Measurements from ENCODE around the gene PLAC8L1.

Gene PLAC8L1

GRCh38 chr5:146048994-146049703, 56.2 kb downstream of the PLAC8L1 start:
- Histone ChIP-seq H3K4me3 (ENCODE audit: low read length) (no peak overlapping the region), H3K36me3 (ENCODE audit: control insufficient read depth, insufficient read depth, low read length) (no peaks in the 10 kb centered on the region), H3K27me3 (ENCODE audit: control insufficient read depth, insufficient read depth, low read length) (no peaks in the 10 kb centered on the region), H3K9me3 (ENCODE audit: control insufficient read depth, insufficient read depth, low read length) (no peaks in the 10 kb centered on the region), H3K27ac (ENCODE audit: low read length) (no peak overlapping the region), H3K4me1 (ENCODE audit: control insufficient read depth, insufficient read depth, low read length) (0 out of 2 replicates have a peak, but pooled peaks cover 2% of the 10 kb centered on the region)
- DNase-seq (ENCODE audit: low read depth, low spot score), result no peak
- no CpG with 5 or more reads among the region's 15 CpGs for WGBS (ENCODE audit: insufficient coverage, insufficient read length)

GRCh38 chr5:146047396-146047795, 58.0 kb downstream of the PLAC8L1 start:
- DNase-seq (ENCODE audit: low read depth, low spot score), result no peak
- H3K4me1 ChIP-seq (ENCODE audit: control insufficient read depth, insufficient read depth, low read length), result 0 out of 2 replicates have a peak, but pooled peaks cover 2% of the 10 kb centered on the region
- no peak overlapping the region for H3K4me3 ChIP-seq (ENCODE audit: low read length)
- no peak overlapping the region for H3K27ac ChIP-seq (ENCODE audit: low read length)
- H3K9me3 ChIP-seq (ENCODE audit: control insufficient read depth, insufficient read depth, low read length), result no peaks in the 10 kb centered on the region
- H3K27me3 ChIP-seq (ENCODE audit: control insufficient read depth, insufficient read depth, low read length), result no peaks in the 10 kb centered on the region
- no CpG with 5 or more reads among the region's 4 CpGs for WGBS (ENCODE audit: insufficient coverage, insufficient read length)
- H3K36me3 ChIP-seq (ENCODE audit: control insufficient read depth, insufficient read depth, low read length), result no peaks in the 10 kb centered on the region

- no peak for DNase-seq (ENCODE audit: low read depth, low spot score)
- H3K9me3 ChIP-seq (ENCODE audit: control insufficient read depth, insufficient read depth, low read length), result no peaks in the 10 kb centered on the region
- no peaks in the 10 kb centered on the region for H3K36me3 ChIP-seq (ENCODE audit: control insufficient read depth, insufficient read depth, low read length)
- no CpG with 5 or more reads among the region's 4 CpGs for WGBS (ENCODE audit: insufficient coverage, insufficient read length)
- H3K27me3 ChIP-seq (ENCODE audit: control insufficient read depth, insufficient read depth, low read length), result no peaks in the 10 kb centered on the region
- H3K4me1 ChIP-seq (ENCODE audit: control insufficient read depth, insufficient read depth, low read length), result no peaks in the 10 kb centered on the region
- H3K4me3 ChIP-seq (ENCODE audit: low read length), result no peak overlapping the region
- no peak overlapping the region for H3K27ac ChIP-seq (ENCODE audit: low read length)
Observed at GRCh38 chr5:146043722-146044121, 61.7 kb downstream of the PLAC8L1 start.

- H3K36me3 ChIP-seq (ENCODE audit: control insufficient read depth, insufficient read depth, low read length), result no peaks in the 10 kb centered on the region
- no peaks in the 10 kb centered on the region for H3K27me3 ChIP-seq (ENCODE audit: control insufficient read depth, insufficient read depth, low read length)
- no peaks in the 10 kb centered on the region for H3K9me3 ChIP-seq (ENCODE audit: control insufficient read depth, insufficient read depth, low read length)
- WGBS (ENCODE audit: insufficient coverage, insufficient read length), result no CpG with 5 or more reads among the region's 5 CpGs
- no peak overlapping the region for H3K4me3 ChIP-seq (ENCODE audit: low read length)
- H3K27ac ChIP-seq (ENCODE audit: low read length), result no peak overlapping the region
- DNase-seq (ENCODE audit: low read depth, low spot score), result no peak
- no peaks in the 10 kb centered on the region for H3K4me1 ChIP-seq (ENCODE audit: control insufficient read depth, insufficient read depth, low read length)
Observed at GRCh38 chr5:146042628-146043279, 62.6 kb downstream of the PLAC8L1 start.

- Histone ChIP-seq H3K4me1 (ENCODE audit: control insufficient read depth, insufficient read depth, low read length) (no peaks in the 10 kb centered on the region), H3K9me3 (ENCODE audit: control insufficient read depth, insufficient read depth, low read length) (no peaks in the 10 kb centered on the region), H3K36me3 (ENCODE audit: control insufficient read depth, insufficient read depth, low read length) (no peaks in the 10 kb centered on the region), H3K4me3 (ENCODE audit: low read length) (no peak overlapping the region), H3K27ac (ENCODE audit: low read length) (no peak overlapping the region), H3K27me3 (ENCODE audit: control insufficient read depth, insufficient read depth, low read length) (no peaks in the 10 kb centered on the region)
- no CpG with 5 or more reads among the region's 10 CpGs for WGBS (ENCODE audit: insufficient coverage, insufficient read length)
- DNase-seq (ENCODE audit: low read depth, low spot score), result no peak
Observed at GRCh38 chr5:146041180-146041789, 64.1 kb downstream of the PLAC8L1 start.

GRCh38 chr5:146040527-146040926, 64.8 kb downstream of the PLAC8L1 start:
- Histone ChIP-seq H3K27ac (ENCODE audit: low read length) (no peak overlapping the region), H3K4me1 (ENCODE audit: control insufficient read depth, insufficient read depth, low read length) (no peaks in the 10 kb centered on the region), H3K27me3 (ENCODE audit: control insufficient read depth, insufficient read depth, low read length) (no peaks in the 10 kb centered on the region), H3K4me3 (ENCODE audit: low read length) (no peak overlapping the region), H3K9me3 (ENCODE audit: control insufficient read depth, insufficient read depth, low read length) (no peaks in the 10 kb centered on the region), H3K36me3 (ENCODE audit: control insufficient read depth, insufficient read depth, low read length) (no peaks in the 10 kb centered on the region)
- no CpG with 5 or more reads among the region's 3 CpGs for WGBS (ENCODE audit: insufficient coverage, insufficient read length)
- no peak for DNase-seq (ENCODE audit: low read depth, low spot score)

GRCh38 chr5:146039420-146039819, 66.0 kb downstream of the PLAC8L1 start:
- Histone ChIP-seq H3K27ac (ENCODE audit: low read length) (no peak overlapping the region), H3K4me1 (ENCODE audit: control insufficient read depth, insufficient read depth, low read length) (no peaks in the 10 kb centered on the region), H3K9me3 (ENCODE audit: control insufficient read depth, insufficient read depth, low read length) (no peaks in the 10 kb centered on the region), H3K4me3 (ENCODE audit: low read length) (no peak overlapping the region), H3K27me3 (ENCODE audit: control insufficient read depth, insufficient read depth, low read length) (no peaks in the 10 kb centered on the region), H3K36me3 (ENCODE audit: control insufficient read depth, insufficient read depth, low read length) (no peaks in the 10 kb centered on the region)
- no CpG with 5 or more reads among the region's 3 CpGs for WGBS (ENCODE audit: insufficient coverage, insufficient read length)
- no peak for DNase-seq (ENCODE audit: low read depth, low spot score)

- H3K27me3 ChIP-seq (ENCODE audit: control insufficient read depth, insufficient read depth, low read length), result no peaks in the 10 kb centered on the region
- no peak for DNase-seq (ENCODE audit: low read depth, low spot score)
- H3K27ac ChIP-seq (ENCODE audit: low read length), result no peak overlapping the region
- H3K9me3 ChIP-seq (ENCODE audit: control insufficient read depth, insufficient read depth, low read length), result no peaks in the 10 kb centered on the region
- WGBS (ENCODE audit: insufficient coverage, insufficient read length), result no CpG with 5 or more reads among the region's 4 CpGs
- no peaks in the 10 kb centered on the region for H3K36me3 ChIP-seq (ENCODE audit: control insufficient read depth, insufficient read depth, low read length)
- no peaks in the 10 kb centered on the region for H3K4me1 ChIP-seq (ENCODE audit: control insufficient read depth, insufficient read depth, low read length)
- H3K4me3 ChIP-seq (ENCODE audit: low read length), result no peak overlapping the region
Observed at GRCh38 chr5:146034605-146035004, 70.8 kb downstream of the PLAC8L1 start.

Measured in iPS DF 6.9 (cell line).